ENCODE results near the gene RAB36. TPM values are rescaled to one million over a fixed set of nuclear protein-coding genes. Genes with fewer than 3 reads are reported as not detected.

The RAB36 gene
- total and polyA plus RNA-seq, 8 donors = 3.8 to 15.0 (median 10.1) TPM

GRCh38 chr22:23149743-23150238, 4.5 kb downstream of the RAB36 start:
- no peaks in the 10 kb centered on the region for H3K9me3 ChIP-seq
- H3K4me3 ChIP-seq = no peak overlapping the region
- TF ChIP-seq, protein P1, sequence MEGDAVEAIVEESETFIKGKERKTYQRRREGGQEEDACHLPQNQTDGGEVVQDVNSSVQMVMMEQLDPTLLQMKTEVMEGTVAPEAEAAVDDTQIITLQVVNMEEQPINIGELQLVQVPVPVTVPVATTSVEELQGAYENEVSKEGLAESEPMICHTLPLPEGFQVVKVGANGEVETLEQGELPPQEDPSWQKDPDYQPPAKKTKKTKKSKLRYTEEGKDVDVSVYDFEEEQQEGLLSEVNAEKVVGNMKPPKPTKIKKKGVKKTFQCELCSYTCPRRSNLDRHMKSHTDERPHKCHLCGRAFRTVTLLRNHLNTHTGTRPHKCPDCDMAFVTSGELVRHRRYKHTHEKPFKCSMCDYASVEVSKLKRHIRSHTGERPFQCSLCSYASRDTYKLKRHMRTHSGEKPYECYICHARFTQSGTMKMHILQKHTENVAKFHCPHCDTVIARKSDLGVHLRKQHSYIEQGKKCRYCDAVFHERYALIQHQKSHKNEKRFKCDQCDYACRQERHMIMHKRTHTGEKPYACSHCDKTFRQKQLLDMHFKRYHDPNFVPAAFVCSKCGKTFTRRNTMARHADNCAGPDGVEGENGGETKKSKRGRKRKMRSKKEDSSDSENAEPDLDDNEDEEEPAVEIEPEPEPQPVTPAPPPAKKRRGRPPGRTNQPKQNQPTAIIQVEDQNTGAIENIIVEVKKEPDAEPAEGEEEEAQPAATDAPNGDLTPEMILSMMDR (IDR thresholded peaks at IDR 0.05) = no peak
- no peaks in the 10 kb centered on the region for H3K36me3 ChIP-seq
- intact Hi-C loops (cut with DNase I) = no loop called here
- DNase-seq (peak in 1 of 4 donors; percentile 55), ATAC-seq (no peak)
- peaks cover 2 to 80% of the 10 kb centered on the region in 2 donors for H3K4me1 ChIP-seq
- no peaks in the 10 kb centered on the region for H3K27me3 ChIP-seq
- H3K27ac ChIP-seq = peak overlapping the region in 1 of 2 donors; percentile 96

DNA sequence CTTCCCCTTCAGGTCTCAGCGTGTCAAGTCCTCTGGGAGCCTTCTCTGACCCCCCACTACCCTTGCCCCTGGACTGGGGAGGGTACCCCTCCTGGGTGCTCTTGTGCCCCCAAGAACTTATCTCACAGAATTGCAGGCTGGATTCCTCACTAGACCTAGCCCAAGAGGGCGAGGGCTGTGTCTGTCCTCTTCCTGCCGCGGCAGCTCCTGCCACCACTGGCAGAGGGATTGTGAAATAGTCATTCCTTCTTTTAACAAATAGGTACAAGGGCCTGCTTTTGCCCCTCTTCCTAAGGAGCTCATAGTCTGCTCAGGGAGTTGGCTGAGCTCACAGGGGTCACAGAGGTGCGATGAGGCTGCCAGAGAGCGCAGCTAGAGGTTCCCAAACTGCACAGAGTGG, 5.5 kb downstream of the RAB36 start:
- Histone ChIP-seq H3K4me1 (peaks cover 0 to 70% of the 10 kb centered on the region in 2 donors), H3K36me3 (no peaks in the 10 kb centered on the region), H3K27ac (peak overlapping the region in 1 of 2 donors; percentile 96), H3K9me3 (no peaks in the 10 kb centered on the region), H3K4me3 (no peak overlapping the region), H3K27me3 (no peaks in the 10 kb centered on the region)
- intact Hi-C loops (cut with DNase I) = no loop called here
- TF ChIP-seq, protein P1 (IDR thresholded peaks at IDR 0.05) = no peak
- DNase-seq (peak in 1 of 4 donors; percentile 55), ATAC-seq (peak; percentile 28)

GRCh38 chr22:23151827-23152226, 6.5 kb downstream of the RAB36 start:
- intact Hi-C loops (cut with DNase I) = no loop called here
- TF ChIP-seq, protein P1 (IDR thresholded peaks at IDR 0.05) = no peak
- Histone ChIP-seq H3K9me3 (no peaks in the 10 kb centered on the region), H3K27me3 (no peaks in the 10 kb centered on the region), H3K4me3 (no peak overlapping the region), H3K4me1 (peaks cover 0 to 59% of the 10 kb centered on the region in 2 donors), H3K27ac (peak overlapping the region in 1 of 2 donors; percentile 96), H3K36me3 (no peaks in the 10 kb centered on the region)
- peak in 1 of 4 donors; percentile 64 for DNase-seq
- no peak for ATAC-seq

DNA sequence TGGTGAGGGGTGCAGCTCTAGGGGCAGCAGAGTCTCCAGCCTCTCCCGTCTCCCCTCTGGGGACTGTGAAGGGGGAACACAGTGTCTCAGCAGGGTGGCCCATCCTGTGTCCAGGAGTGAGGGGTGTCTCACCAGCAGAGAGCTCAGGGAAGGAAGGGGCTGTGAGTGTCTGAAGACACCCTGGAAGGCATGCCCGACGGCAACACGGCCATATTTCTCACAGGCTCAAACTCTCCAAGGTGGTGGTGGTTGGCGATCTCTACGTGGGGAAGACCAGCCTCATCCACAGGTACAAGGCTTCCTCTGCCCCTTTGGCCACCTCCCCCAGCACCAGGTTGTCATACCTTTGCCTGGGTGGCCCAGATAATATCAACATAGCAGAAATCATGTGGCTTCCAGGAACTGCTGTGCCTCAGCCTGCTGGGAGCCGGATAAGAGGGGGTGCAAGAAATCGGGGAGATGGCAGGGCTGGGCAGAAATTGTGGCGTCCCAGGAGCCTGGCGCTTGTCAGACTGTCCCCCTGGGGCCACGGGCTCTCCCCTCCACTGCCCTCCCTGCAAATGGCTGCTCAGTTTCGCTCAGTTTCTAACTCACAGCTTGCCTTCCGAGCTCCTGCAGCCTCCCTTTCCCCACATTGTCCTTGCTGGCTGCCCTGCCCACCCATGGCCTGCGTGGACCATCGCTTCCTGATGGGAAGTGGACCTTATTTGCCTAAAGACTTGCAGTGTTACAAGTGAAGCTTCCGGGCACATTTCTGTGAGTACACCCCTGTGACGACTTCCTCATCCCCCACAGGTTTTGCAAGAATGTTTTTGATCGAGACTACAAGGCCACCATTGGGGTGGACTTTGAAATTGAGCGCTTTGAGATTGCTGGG, 7.2 kb downstream of the RAB36 start:
- Histone ChIP-seq H3K27me3 (no peaks in the 10 kb centered on the region), H3K4me1 (peaks cover 0 to 60% of the 10 kb centered on the region in 2 donors), H3K27ac (peak overlapping the region in 1 of 2 donors; percentile 96), H3K9me3 (no peaks in the 10 kb centered on the region), H3K36me3 (no peaks in the 10 kb centered on the region), H3K4me3 (no peak overlapping the region)
- intact Hi-C loops (cut with DNase I) = no loop called here
- TF ChIP-seq, protein P1 (IDR thresholded peaks at IDR 0.05) = no peak
- no peak for ATAC-seq
- DNase-seq = peak in 1 of 4 donors; percentile 64

- Histone ChIP-seq H3K4me1 (peaks cover 6 to 53% of the 10 kb centered on the region in 2 donors), H3K27me3 (no peaks in the 10 kb centered on the region), H3K36me3 (no peaks in the 10 kb centered on the region), H3K4me3 (no peak overlapping the region), H3K9me3 (no peaks in the 10 kb centered on the region), H3K27ac (peak overlapping the region in 1 of 2 donors; percentile 96)
- no peak for ATAC-seq
- TF ChIP-seq, protein P1 (IDR thresholded peaks at IDR 0.05) = no peak
- intact Hi-C loops (cut with DNase I) = no loop called here
- DNase-seq = peak in 1 of 4 donors; percentile 77
Measured at GRCh38 chr22:23153994-23154393, 8.7 kb downstream of the RAB36 start.
